Ecto neural progenitor cell (in vitro differentiated cells): Measurements from ENCODE around the gene CFAP206.
A peak's percentile ranks its signal among the peaks of the same experiment; 100 is the strongest.

Source experiments
- DNase-seq: peaks from one replicate; pipeline ENCODE4 v3.0.0-alpha.2; 2018; ENCODE audit warnings: low spot score

Gene CFAP206

DNA sequence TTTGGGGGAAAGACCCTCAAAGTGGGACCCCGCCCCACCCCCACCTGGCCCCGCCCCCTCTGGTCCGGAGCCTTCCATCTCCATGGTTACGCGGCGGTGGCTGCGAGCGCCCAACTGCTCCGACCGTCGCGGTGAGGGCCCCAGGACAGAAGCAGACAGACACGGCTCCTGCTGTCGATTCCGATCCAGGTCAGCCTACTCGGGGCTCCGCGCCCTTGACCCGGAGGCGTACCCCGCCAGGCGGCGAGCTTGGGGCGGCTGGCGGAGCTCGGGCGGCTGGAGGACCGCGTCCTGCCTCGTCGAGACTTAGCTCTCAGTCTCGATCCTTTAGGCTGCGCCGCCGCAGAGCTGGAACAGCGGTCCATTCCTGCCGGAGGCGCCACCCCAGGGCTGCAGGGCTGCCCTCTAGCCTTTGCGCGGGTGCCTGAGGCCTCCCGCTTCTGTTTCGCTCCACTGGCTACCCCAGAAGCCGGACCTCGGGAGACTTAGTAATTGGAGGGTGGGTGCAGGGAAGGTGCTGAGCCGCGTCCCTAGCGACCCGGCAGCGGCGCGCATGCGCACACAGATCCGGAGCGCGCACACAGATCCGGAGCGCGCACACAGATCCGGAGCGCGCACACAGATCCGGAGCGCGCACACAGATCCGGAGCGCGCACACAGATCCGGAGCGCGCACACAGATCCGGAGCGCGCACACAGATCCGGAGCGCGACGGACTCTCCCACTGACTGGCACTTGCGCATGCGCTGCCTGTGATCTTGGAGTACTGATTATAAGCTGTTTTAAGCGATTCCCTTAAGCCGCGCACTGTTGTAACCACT is at the start of gene CFAP206:
CFAP206 (plus strand) TSS at position 72 of the 820 bp plus-strand sequence. CDS start 1,868 bp downstream, outside the sequence.
- peak; percentile 90 for DNase-seq

GRCh38 chr6:87364602-87365252 is 43.0 kb upstream of the CFAP206 start:
- no peak for DNase-seq

- DNase-seq, result no peak
These were observed 41.5 kb upstream of the CFAP206 start for GRCh38 chr6:87366072-87366827.

GRCh38 chr6:87366899-87367298 is 40.9 kb upstream of the CFAP206 start:
- no peak for DNase-seq

DNA sequence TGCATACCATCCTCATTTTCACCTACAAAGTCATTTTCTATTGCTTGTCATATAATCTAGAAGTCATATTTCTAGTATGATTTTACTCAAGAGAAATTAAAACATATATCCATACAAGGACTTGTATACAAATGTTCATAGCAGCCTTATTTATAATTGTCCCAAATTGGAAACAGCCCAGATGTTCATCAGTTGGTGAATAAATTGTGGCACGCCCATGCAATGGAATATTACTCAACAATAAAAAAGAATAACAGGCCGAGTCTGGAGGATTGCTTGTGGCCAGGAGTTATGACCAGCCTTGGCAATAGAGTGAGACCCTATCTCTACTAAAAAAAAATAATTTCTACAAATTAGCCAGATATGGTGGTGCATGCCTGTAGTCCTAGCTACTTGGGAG is 34.4 kb upstream of the CFAP206 start:
- DNase-seq, result no peak

DNA sequence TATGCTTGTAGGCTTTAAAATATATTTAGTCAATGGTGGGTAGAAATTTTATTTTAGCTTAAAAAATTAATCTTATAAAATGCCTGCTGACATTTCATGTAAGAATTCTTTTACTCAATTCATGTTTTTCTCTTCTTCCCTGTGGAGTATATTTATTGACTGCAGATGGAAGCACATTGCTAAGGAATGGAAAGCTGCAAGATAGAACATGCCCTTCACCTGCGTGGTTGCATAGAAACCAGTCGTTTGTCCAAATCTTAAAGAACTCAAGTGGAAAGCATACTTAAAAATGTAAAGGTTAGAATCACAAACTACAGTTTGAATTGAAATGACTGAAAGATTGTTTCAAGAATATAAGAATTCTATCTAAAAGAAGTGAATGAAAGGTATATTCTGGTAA is 32.5 kb upstream of the CFAP206 start:
- no peak for DNase-seq

DNA sequence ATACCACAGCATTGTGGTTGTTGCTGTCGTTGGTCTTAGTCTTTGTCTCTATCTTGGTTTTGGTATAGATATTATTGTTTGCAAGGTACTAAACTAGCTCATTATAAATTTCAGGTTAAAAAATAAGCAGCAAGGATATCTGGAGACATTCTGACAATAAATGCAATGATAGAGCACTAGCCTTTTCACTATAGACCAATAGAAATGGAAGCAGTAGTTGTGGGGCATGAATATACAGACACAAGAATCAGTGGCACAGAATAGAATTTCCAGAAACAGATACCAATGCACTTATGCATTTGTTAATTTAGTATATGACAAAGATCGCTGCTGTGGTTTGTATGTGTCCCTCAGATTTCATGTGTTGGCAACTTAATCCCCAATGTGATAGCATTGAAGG is 31.1 kb upstream of the CFAP206 start:
- DNase-seq, result no peak

- no peak for DNase-seq
These were observed 28.8 kb upstream of the CFAP206 start for GRCh38 chr6:87378947-87379346.

DNA sequence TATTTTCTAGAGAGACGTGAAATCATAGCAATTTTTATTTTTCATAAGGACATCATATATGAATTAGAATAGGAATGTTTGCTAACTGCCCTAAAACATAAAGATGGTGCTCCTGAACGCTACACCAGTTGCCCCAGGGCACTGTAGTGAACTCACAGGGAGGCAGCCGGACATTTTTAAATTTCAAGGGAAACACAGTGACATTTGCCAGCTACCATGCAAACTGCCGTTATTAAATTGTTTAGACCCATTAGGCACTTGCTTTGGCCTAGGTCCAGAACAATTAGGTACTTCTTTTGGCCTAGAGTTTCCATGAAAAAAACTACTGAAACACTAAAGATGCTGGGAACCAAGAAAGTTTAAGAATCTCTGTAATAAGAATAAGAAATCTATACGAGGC is 24.9 kb upstream of the CFAP206 start:
- no peak for DNase-seq

- DNase-seq, result no peak
These were observed 23.7 kb upstream of the CFAP206 start for GRCh38 chr6:87384038-87384437.

GRCh38 chr6:87384449-87384848 is 23.3 kb upstream of the CFAP206 start:
- DNase-seq, result no peak

DNA sequence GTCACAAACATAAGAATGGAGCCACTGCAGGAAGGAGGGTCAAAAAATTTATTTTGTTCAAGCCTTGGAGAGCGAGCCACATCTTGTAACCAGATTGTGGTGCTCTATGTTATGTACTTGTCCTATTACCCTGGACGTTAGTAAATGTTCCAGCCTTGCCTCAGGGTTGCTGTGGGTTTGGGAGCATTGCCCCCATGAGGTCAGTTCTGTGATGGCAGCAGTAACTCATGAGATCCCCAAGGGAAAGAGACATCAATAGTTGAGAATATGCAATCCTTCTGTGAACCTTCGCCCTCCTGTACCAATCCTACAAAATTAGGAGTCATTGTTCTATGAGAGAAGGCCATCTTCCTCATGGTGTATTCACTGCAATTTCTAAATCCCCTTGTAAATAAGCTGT is 16.4 kb upstream of the CFAP206 start:
- DNase-seq, result peak; percentile 58

- no peak for DNase-seq
These were observed 14.6 kb upstream of the CFAP206 start for GRCh38 chr6:87393026-87393622.

GRCh38 chr6:87395431-87395830 is 12.3 kb upstream of the CFAP206 start:
- no peak for DNase-seq

DNA sequence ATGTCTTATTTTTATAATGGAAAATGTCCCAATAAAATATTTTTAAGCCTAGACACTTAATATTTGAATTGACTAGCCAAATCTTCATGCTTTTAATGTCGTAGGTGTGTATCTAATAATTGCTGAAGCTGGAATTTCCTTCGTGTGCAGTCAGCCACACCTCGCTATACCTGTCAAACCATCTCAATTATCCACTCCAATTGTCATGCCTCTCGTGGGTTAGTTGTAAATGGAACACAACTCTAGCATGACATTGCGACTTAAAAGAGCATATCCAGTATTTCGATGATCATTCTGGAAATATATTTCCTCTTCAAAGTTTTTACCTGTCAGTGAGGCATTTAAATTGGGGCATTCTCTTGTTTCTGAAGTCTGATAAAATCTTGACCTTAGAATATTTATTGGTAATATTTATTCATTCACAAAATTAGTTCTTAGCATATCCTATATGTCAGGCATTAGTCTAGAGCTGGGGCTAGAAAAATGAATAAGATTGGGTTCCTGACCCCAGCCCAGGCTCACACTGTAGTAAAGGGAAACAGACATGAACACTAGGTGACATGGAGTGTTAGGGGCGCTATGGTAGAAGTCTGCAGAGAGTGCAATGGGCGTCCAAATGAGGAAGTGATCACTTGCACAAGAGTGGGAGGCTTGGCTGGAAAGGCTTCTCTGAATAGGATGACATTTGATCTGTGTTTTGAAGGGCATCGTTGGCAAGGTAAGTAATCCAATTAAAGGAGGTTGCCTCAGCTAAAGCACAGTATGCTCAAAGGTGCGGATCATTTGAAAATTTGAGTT is 11.0 kb upstream of the CFAP206 start:
- no peak for DNase-seq

GRCh38 chr6:87397656-87398055 is 10.1 kb upstream of the CFAP206 start:
- no peak for DNase-seq

- DNase-seq, result no peak
These were observed 5.9 kb upstream of the CFAP206 start for GRCh38 chr6:87401832-87402231.

GRCh38 chr6:87407561-87407900 is 241 bp upstream of the CFAP206 start:
- no peak for DNase-seq

DNA sequence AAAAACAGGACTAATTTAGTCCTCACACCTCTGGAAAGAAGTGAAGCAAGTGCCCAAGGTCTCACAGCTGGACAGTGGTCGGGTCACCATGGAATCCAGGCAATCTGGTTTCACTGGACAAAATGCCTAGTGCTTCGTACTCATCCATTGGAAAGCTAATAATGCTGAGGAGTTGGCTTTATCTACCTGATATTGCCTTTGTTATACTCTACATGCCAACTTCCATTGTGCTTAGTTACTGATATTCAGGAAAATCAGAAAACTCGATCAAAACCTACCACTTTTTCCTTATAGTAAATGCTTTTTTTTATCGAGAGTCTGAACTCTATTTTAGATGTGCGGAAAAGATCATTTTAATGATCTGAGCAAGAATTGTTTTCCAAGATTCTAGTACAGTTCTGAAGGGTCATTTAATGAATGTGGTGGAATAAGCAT is 966 bp downstream of the CFAP206 start:
- DNase-seq, result no peak

- DNase-seq, result no peak
These were observed 11.5 kb downstream of the CFAP206 start for GRCh38 chr6:87419266-87419665.

DNA sequence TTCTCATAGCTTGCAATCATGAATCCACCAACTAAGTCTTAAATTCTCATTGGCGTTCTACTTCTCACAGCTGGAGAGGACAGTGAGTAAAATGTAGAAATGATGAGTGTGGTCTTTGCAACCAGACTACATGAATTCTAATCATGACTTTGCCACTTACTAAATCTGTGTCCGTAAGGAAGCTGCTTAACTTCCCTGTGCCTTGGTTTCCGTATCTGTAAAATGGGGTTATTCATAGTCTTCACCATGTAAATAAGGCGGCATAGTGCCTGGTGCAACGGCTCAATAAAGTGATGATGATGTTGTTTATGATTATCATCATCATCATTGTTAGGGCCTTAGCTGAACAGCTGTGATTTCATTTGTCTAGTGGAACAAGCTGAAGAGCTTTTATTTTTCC is 12.6 kb downstream of the CFAP206 start:
- no peak for DNase-seq

GRCh38 chr6:87421576-87421975 is 13.8 kb downstream of the CFAP206 start:
- DNase-seq, result no peak
